Measurements from ENCODE around the gene MEI1.

DNA sequence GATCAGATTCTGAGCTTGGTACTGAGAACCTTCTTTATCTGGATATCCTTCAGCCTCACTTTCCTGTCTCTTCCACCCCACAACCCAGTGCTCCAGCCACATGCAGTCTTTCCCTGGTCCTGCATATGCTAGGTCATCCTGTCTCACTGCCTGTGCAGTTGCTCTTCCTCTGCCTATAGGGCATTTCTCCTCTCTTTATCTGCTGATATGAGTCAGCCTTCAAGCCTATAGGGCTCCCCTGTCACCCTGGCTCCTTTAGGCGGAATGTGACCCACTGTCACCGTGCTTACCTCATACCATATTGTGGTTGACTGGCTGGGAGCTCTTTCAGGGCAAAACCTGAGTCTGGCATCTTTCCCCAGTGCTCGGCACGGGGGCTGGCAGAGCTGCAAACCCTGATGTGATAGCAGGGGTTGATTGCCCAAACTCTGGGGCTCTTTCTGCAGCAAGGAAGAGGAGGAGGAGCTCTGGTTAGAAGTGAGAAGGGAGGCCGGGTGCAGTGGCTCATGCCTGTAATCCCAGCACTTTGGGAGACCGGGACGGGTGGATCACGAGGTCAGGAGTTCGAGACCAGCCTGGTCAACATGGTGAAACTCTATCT is 26.3 kb downstream of the MEI1 start:
- TF ChIP-seq, protein P1, sequence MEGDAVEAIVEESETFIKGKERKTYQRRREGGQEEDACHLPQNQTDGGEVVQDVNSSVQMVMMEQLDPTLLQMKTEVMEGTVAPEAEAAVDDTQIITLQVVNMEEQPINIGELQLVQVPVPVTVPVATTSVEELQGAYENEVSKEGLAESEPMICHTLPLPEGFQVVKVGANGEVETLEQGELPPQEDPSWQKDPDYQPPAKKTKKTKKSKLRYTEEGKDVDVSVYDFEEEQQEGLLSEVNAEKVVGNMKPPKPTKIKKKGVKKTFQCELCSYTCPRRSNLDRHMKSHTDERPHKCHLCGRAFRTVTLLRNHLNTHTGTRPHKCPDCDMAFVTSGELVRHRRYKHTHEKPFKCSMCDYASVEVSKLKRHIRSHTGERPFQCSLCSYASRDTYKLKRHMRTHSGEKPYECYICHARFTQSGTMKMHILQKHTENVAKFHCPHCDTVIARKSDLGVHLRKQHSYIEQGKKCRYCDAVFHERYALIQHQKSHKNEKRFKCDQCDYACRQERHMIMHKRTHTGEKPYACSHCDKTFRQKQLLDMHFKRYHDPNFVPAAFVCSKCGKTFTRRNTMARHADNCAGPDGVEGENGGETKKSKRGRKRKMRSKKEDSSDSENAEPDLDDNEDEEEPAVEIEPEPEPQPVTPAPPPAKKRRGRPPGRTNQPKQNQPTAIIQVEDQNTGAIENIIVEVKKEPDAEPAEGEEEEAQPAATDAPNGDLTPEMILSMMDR (IDR thresholded peaks at IDR 0.05) = no peak
- TF ChIP-seq POLR2A (IDR thresholded peaks at IDR 0.05) (no peak), POLR2AphosphoS5 (IDR thresholded peaks at IDR 0.05) (no peak)

All from prostate gland (tissue), 2 donors.